Activated effector memory CD4-positive, alpha-beta T cell treated with Interleukin-2 at 50 U/mL for 16 hours (primary cell): ENCODE results near the gene PID1.

ENCODE experiments used
- DNase-seq: peaks from one replicate; pipeline ENCODE4 v3.0.0-alpha.2; 2020

Gene PID1

GRCh38 chr2:228987441-228988155, 283.5 kb downstream of the PID1 start:
- DNase-seq: no peak

- DNase-seq: no peak
These were observed 284.1 kb downstream of the PID1 start for GRCh38 chr2:228986961-228987360.

GRCh38 chr2:228983700-228984099, 287.4 kb downstream of the PID1 start:
- no peak for DNase-seq

GRCh38 chr2:228974169-228974568, 296.9 kb downstream of the PID1 start:
- DNase-seq: no peak
